GM18508 (cell line): ENCODE measurements around the gene GPS2.

Source experiments
- ATAC-seq: cut with Tn5 transposase; IDR thresholded peaks from one replicate; pipeline ENCODE4 v1.9.1; 2021; ENCODE audit warnings: moderate number of reproducible peaks; ENCODE audit not compliant: insufficient read depth, unreplicated experiment

GPS2 gene

DNA sequence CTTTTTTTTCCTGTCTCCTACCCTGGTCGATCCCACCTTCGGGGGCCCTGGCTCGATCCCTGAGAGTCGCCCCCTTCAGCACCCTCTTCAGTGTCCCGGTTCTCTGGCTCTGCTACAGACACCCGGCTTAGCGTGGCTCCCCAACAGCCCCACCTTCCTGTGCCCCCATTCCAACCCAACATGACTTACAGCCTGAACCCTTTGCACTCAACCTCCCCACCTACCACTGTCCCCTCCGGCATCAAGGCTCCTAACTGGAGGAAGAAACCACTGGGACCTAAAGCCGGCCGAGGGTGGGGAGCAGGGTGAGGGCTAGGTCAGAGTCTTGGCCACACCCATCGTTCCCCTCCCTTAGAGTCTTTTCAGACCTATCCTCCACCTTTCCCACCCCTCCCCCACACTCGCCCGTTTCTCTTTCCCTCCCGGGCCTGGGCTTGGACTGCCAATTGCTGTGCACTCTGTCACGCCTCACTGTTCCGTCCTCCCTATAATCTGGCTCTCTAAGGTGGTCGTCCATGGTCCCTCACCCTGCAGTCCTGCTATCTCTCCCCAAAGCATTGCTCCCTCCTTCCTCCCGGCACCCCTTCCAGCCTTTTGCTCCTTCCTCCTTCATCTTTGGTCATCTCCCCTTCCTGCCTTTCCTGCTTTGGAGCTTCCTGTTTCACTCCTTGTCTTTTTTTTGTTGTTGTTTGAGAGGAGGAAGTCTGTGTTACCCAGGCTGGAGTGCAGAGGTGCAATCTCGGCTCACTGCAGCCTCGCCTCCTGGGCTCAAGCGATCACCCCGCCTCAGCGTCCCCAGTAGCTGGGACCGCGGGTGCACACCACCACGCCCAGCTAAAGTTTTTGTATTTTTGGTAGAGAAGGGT is 52.0 kb downstream of the GPS2 start:
- ATAC-seq: no peak
